Stimulated activated CD4-positive, alpha-beta T cell treated with anti-CD3 and anti-CD28 coated beads, Interleukin-1b, Interleukin-23, amount 100 ng/mL, for 24 hours (primary cell): ENCODE measurements around the gene KCP.

Source experiments
- DNase-seq, 4 experiments: peaks; one replicate each; pipeline ENCODE4 v3.0.0-alpha.2; 2020; ENCODE audit warnings: low read depth in 4 of 4, low spot score in 1 of 4

KCP gene

GRCh38 chr7:128830231-128831177, 80.0 kb downstream of the KCP start, which contains the start of gene FLNC:
Gene FLNC, plus strand, starts transcription at chr7:128830406. Its CDS starts 232 bp downstream, at chr7:128830638.
- peak in 3 of 4 experiments; percentile 7 to 15 (median 10) for DNase-seq

- DNase-seq = no peak
These were observed 80.9 kb downstream of the KCP start for GRCh38 chr7:128829391-128830166.

- no peak for DNase-seq
These were observed 82.4 kb downstream of the KCP start for GRCh38 chr7:128827971-128828711.

GRCh38 chr7:128827248-128827958, 83.1 kb downstream of the KCP start:
- DNase-seq = no peak

GRCh38 chr7:128826916-128827247, 83.6 kb downstream of the KCP start:
- no peak for DNase-seq
